MCF 10A (cell line): ENCODE measurements around the gene GPC4. TPM values are rescaled to one million over a fixed set of nuclear protein-coding genes. Genes with fewer than 3 reads are reported as not detected.
A peak's percentile ranks its signal among the peaks of the same experiment; 100 is the strongest.

ENCODE experiments used
- Bru-seq: library from RNA; stranded (reverse); fragments of 400-500 nt; gene quantifications from one replicate; lab custom pipeline; 2021; lab: Mats Ljungman, UMichigan
- BruChase-seq, 2 experiments: library from RNA; stranded (reverse); fragments of 400-500 nt; gene quantifications; one replicate each; lab custom pipeline; 2021; lab: Mats Ljungman, UMichigan
- BruUV-seq: library from RNA; stranded (reverse); fragments of 400-500 nt; replicated peaks from 2 replicates; lab custom pipeline; 2021; lab: Mats Ljungman, UMichigan
- CTCF ChIA-PET: fragments of 300-600 bp; sonication (Branson Sonifier 250); formaldehyde crosslinking; extraction: SDS; loops from one replicate; lab custom pipeline; 2021; ENCODE audit warnings: antibody characterized with exemption, inconsistent platforms; lab: Yijun Ruan, JAX
- POLR2A ChIA-PET: fragments of 300-600, 350-650 bp; sonication (Branson Sonifier 250); formaldehyde crosslinking; extraction: SDS; loops from one replicate; lab custom pipeline; 2020; ENCODE audit warnings: antibody characterized with exemption, inconsistent platforms; lab: Yijun Ruan, JAX
- DNase-seq: peaks from one replicate; pipeline ENCODE4 v3.0.0-alpha.2; 2018; ENCODE audit not compliant: unreplicated experiment
- H3K27ac Mint-ChIP-seq: one replicate; pipeline ENCODE4 v1.8.0; 2022; ENCODE audit warnings: mild to moderate bottlenecking, low read depth, mixed read lengths; ENCODE audit not compliant: unreplicated experiment
- H3K27me3 Mint-ChIP-seq: one replicate; pipeline ENCODE4 v1.8.0; 2022; ENCODE audit warnings: mixed read lengths; ENCODE audit not compliant: insufficient read depth, unreplicated experiment
- H3K36me3 Mint-ChIP-seq: one replicate; pipeline ENCODE4 v1.8.0; 2022; ENCODE audit warnings: mild to moderate bottlenecking, moderate library complexity, mixed read lengths; ENCODE audit not compliant: insufficient read depth, unreplicated experiment
- H3K4me1 Mint-ChIP-seq: one replicate; pipeline ENCODE4 v1.8.0; 2022; ENCODE audit warnings: mixed read lengths; ENCODE audit not compliant: insufficient read depth, unreplicated experiment
- H3K4me3 Mint-ChIP-seq: one replicate; pipeline ENCODE4 v1.8.0; 2022; ENCODE audit warnings: mild to moderate bottlenecking, moderate library complexity, mixed read lengths; ENCODE audit not compliant: unreplicated experiment
- H3K9me3 Mint-ChIP-seq: one replicate; pipeline ENCODE4 v1.8.0; 2022; ENCODE audit warnings: mixed read lengths; ENCODE audit not compliant: unreplicated experiment
- intact Hi-C: fragments of 100-400 bp; cut with micrococcal nuclease; formaldehyde crosslinking; loops from 2 replicates; pipeline ENCODE4 v1.14.1; 2022
- long read RNA-seq: library from polyadenylated mRNA; stranded (forward); transcript quantifications from one replicate; pipeline ENCODE4 v2.0.0, GENCODE V29; 2022
- total RNA-seq: library from RNA; stranded (reverse); gene quantifications from 2 replicates; pipeline ENCODE4 v1.2.3, GENCODE V29; 2022
- TF ChIP-seq, protein P1 (sequence below): fragments of 200-600 bp; IDR thresholded peaks from one replicate; pipeline ENCODE4 v1.8.0; 2022; ENCODE audit warnings: antibody characterized with exemption, mild to moderate bottlenecking; ENCODE audit not compliant: unreplicated experiment

The GPC4 gene
- total RNA-seq (1.4 and 1.9 TPM in 2 replicates), Bru-seq, nascent RNA (percentile 28 among the genes with signal in this experiment), BruChase-seq, experiment 1, labeled RNA remaining after a 6-hour chase (percentile 30 among the genes with signal in this experiment), BruChase-seq, experiment 2, labeled RNA remaining after a 2-hour chase (percentile 22 among the genes with signal in this experiment)
- long read RNA-seq, full-length matches to known transcripts = 2 of 3 reads
- long read RNA-seq, partial matches to known transcripts = 0 of 3 reads
- long read RNA-seq, other reads (novel, unspliced or antisense) = 1 of 3 reads

- TF ChIP-seq, protein P1, sequence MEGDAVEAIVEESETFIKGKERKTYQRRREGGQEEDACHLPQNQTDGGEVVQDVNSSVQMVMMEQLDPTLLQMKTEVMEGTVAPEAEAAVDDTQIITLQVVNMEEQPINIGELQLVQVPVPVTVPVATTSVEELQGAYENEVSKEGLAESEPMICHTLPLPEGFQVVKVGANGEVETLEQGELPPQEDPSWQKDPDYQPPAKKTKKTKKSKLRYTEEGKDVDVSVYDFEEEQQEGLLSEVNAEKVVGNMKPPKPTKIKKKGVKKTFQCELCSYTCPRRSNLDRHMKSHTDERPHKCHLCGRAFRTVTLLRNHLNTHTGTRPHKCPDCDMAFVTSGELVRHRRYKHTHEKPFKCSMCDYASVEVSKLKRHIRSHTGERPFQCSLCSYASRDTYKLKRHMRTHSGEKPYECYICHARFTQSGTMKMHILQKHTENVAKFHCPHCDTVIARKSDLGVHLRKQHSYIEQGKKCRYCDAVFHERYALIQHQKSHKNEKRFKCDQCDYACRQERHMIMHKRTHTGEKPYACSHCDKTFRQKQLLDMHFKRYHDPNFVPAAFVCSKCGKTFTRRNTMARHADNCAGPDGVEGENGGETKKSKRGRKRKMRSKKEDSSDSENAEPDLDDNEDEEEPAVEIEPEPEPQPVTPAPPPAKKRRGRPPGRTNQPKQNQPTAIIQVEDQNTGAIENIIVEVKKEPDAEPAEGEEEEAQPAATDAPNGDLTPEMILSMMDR = no peak
- no peaks in the 10 kb centered on the region for H3K36me3 Mint-ChIP-seq
- POLR2A ChIA-PET = interaction anchor here (0.9 to 1.2 kb wide), 2 partner anchors 29 to 81 kb away, joined by 4 read pairs; no protein-coding TSS in a partner anchor
- no peak within 1 kb of the TSS for H3K27ac Mint-ChIP-seq
- CTCF ChIA-PET = interaction anchor here (0.6 kb wide), 1 partner anchor 166 kb away, joined by 3 read pairs; no protein-coding TSS in a partner anchor
- H3K4me1 Mint-ChIP-seq = no peaks in the 10 kb centered on the region
- DNase-seq = peak; percentile 53
- no peaks in the 10 kb centered on the region for H3K9me3 Mint-ChIP-seq
- peaks cover 52% of the 10 kb centered on the region for H3K27me3 Mint-ChIP-seq
- intact Hi-C loops = loop anchor here (1.0 to 10.0 kb wide), 2 partner anchors 30 to 249 kb away; no protein-coding TSS in a partner anchor
- BruUV-seq = no TSS peak
- peak within 1 kb of the TSS; percentile 88 for H3K4me3 Mint-ChIP-seq
Measured at GRCh38 chrX:133415276-133416105, at the start of gene GPC4. GPC4 (minus strand) TSS chrX:133415489; CDS start chrX:133414965, 524 bp downstream.

GRCh38 chrX:133461231-133461630 lies 45.9 kb upstream of the GPC4 start:
- ChIA-PET CTCF (interaction anchor here (0.7 kb wide), 1 partner anchor 31 kb away, joined by 3 read pairs; no protein-coding TSS in a partner anchor), POLR2A (no interaction called here)
- TF ChIP-seq, protein P1 = no peak
- intact Hi-C loops = no loop called here
- no peak for DNase-seq
- Mint-ChIP-seq H3K9me3 (no peaks in the 10 kb centered on the region), H3K4me1 (no peaks in the 10 kb centered on the region), H3K4me3 (no peak overlapping the region), H3K27ac (no peak overlapping the region), H3K27me3 (peaks cover 17% of the 10 kb centered on the region), H3K36me3 (no peaks in the 10 kb centered on the region)
- no TSS peak for BruUV-seq

- BruUV-seq = no TSS peak
- DNase-seq = no peak
- intact Hi-C loops = no loop called here
- ChIA-PET POLR2A (no interaction called here), CTCF (no interaction called here)
- Mint-ChIP-seq H3K36me3 (no peaks in the 10 kb centered on the region), H3K4me3 (no peak overlapping the region), H3K27ac (no peak overlapping the region), H3K9me3 (no peaks in the 10 kb centered on the region), H3K27me3 (peaks cover 48% of the 10 kb centered on the region), H3K4me1 (no peaks in the 10 kb centered on the region)
- TF ChIP-seq, protein P1 = no peak
Measured at GRCh38 chrX:133454924-133455323, 39.6 kb upstream of the GPC4 start.

- ChIA-PET POLR2A (no interaction called here), CTCF (no interaction called here)
- Mint-ChIP-seq H3K4me1 (no peaks in the 10 kb centered on the region), H3K4me3 (no peak overlapping the region), H3K27me3 (peaks cover 43% of the 10 kb centered on the region), H3K36me3 (no peaks in the 10 kb centered on the region), H3K9me3 (no peaks in the 10 kb centered on the region), H3K27ac (no peak overlapping the region)
- intact Hi-C loops = no loop called here
- BruUV-seq = no TSS peak
- TF ChIP-seq, protein P1 = no peak
- DNase-seq = no peak
Measured at GRCh38 chrX:133454491-133454914, 39.2 kb upstream of the GPC4 start.
